ENCODE results near the gene CD1B. TPM values are rescaled to one million over a fixed set of nuclear protein-coding genes. Genes with fewer than 3 reads are reported as not detected.

Gene CD1B
- total RNA-seq, 5 donors from 2014 or later (not counting 1 experiment from before 2014, with no cell fraction given) = not detected

GRCh38 chr1:158330391-158331105 lies 783 bp downstream of the CD1B start:
- Mint-ChIP-seq H3K4me1 (peaks cover 13 to 21% (median 18%) of the 10 kb centered on the region in 3 donors), H3K27me3 (peaks cover 13 to 18% of the 10 kb centered on the region in 2 donors), H3K36me3 (no peaks in the 10 kb centered on the region), H3K9me3 (no peaks in the 10 kb centered on the region), H3K27ac (no peak overlapping the region), H3K4me3 (no peak overlapping the region)
- DNase-seq = no peak
- Histone ChIP-seq H3K27me3 (replicated peaks in 1 of 2; ENCODE audit: control insufficient read depth in 2 of 2, extremely low read depth in 1 of 2, insufficient read depth in 2 of 2, low read length in 1 of 2) (peaks cover 0 to 7% of the 10 kb centered on the region in 2 experiments), H3K36me3 (ENCODE audit: control insufficient read depth in 2 of 2, extremely low read depth in 1 of 2, insufficient read depth in 1 of 2, low read length in 1 of 2) (no peaks in the 10 kb centered on the region), H3K4me1 (ENCODE audit: control insufficient read depth in 1 of 2, extremely low read depth in 1 of 2, insufficient read depth in 2 of 2, low read length in 2 of 2) (peaks cover 0 to 17% of the 10 kb centered on the region in 2 experiments), H3K9me3 (no peaks in the 10 kb centered on the region), H3K4me3 (ENCODE audit: control insufficient read depth in 1 of 2, extremely low read depth in 1 of 2, low read length in 1 of 2) (no peak overlapping the region), H3K27ac (ENCODE audit: low read length) (no peak overlapping the region)
- CTCF ChIA-PET = interaction anchor here in 1 of 2 donors (1.5 kb wide), 1 partner anchor 127 kb away, joined by 11 read pairs; no protein-coding TSS in a partner anchor
- 56% methylated on average over 10 of the region's 11 CpGs for WGBS (ENCODE audit: insufficient coverage)
- POLR2A ChIA-PET = no interaction called here
- no peak for ATAC-seq (replicated peaks in 1 of 4)

DNA sequence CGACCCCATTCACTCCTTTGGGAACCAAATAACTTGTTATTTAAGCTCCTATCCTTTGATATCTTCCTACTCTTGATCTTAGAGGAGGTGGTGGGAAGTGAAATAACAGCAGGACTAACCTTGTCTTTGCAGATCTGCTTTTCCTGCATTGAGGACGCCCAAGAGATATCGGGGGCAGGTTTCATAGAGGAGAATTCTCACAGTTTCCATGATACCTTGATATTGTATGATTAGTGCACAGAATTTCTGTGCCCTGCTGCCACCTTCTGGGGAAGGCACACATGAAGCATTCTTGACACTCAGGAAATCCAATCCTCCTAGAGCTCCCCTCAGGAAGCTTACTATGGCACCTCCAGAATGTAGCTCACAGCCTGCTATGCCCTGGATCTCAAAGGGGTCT lies 1.6 kb downstream of the CD1B start:
- H3K27me3 Mint-ChIP-seq = peaks cover 13 to 17% of the 10 kb centered on the region in 2 donors
- H3K9me3 ChIP-seq = no peaks in the 10 kb centered on the region
- H3K4me3 ChIP-seq (ENCODE audit: control insufficient read depth in 1 of 2, extremely low read depth in 1 of 2, low read length in 1 of 2) = no peak overlapping the region
- CTCF ChIA-PET = interaction anchor here in 1 of 2 donors (1.5 kb wide), 1 partner anchor 126 kb away, joined by 11 read pairs; no protein-coding TSS in a partner anchor
- no peak overlapping the region for H3K27ac ChIP-seq (ENCODE audit: low read length)
- H3K4me3 Mint-ChIP-seq = no peak overlapping the region
- no peaks in the 10 kb centered on the region for H3K9me3 Mint-ChIP-seq
- WGBS (ENCODE audit: insufficient coverage) = no CpG with 5 or more reads among the region's 3 CpGs
- H3K27ac Mint-ChIP-seq = no peak overlapping the region
- no peaks in the 10 kb centered on the region for H3K36me3 ChIP-seq (ENCODE audit: control insufficient read depth in 2 of 2, extremely low read depth in 1 of 2, insufficient read depth in 1 of 2, low read length in 1 of 2)
- no peaks in the 10 kb centered on the region for H3K36me3 Mint-ChIP-seq
- peak in 4 of 35 experiments; percentile 2 to 32 (median 4) for DNase-seq
- ATAC-seq (replicated peaks in 1 of 4) = no peak
- peaks cover 0 to 17% of the 10 kb centered on the region in 2 experiments for H3K4me1 ChIP-seq (ENCODE audit: control insufficient read depth in 1 of 2, extremely low read depth in 1 of 2, insufficient read depth in 2 of 2, low read length in 2 of 2)
- H3K4me1 Mint-ChIP-seq = peaks cover 13 to 17% (median 15%) of the 10 kb centered on the region in 3 donors
- POLR2A ChIA-PET = no interaction called here
- peaks cover 0 to 7% of the 10 kb centered on the region in 2 experiments for H3K27me3 ChIP-seq (replicated peaks in 1 of 2; ENCODE audit: control insufficient read depth in 2 of 2, extremely low read depth in 1 of 2, insufficient read depth in 2 of 2, low read length in 1 of 2)

DNA sequence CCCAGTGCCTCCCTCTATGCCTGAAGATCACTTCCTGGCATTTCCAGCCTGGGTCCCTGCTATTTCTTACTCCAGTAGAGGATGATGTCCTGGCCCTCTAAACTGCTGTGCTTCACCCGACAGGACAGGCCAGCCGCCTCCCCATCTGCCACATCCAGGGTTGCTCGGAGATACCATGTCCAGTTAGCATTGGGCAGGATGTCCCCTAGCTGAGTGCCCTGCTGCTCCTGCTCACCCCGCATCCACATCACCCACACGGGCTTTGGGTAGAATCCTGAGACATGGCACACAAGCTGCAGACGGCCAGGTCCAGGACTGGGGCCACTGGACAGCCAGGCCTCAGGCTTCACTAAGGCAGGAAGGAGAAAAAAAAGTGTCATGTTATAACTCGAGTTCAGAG lies 2.0 kb downstream of the CD1B start:
- WGBS (ENCODE audit: insufficient coverage) = 83% methylated on average over 2 of the region's 7 CpGs
- H3K36me3 Mint-ChIP-seq = no peaks in the 10 kb centered on the region

GRCh38 chr1:158328426-158328825 lies 2.9 kb downstream of the CD1B start:
- Mint-ChIP-seq H3K4me3 (no peak overlapping the region), H3K36me3 (no peaks in the 10 kb centered on the region), H3K4me1 (peaks cover 3 to 4% (median 3%) of the 10 kb centered on the region in 3 donors), H3K27ac (no peak overlapping the region), H3K27me3 (peaks cover 15 to 18% of the 10 kb centered on the region in 2 donors), H3K9me3 (peaks cover 0 to 2% (median 2%) of the 10 kb centered on the region in 3 donors)
- Histone ChIP-seq H3K27ac (ENCODE audit: low read length) (no peak overlapping the region), H3K27me3 (replicated peaks in 1 of 2; ENCODE audit: control insufficient read depth in 2 of 2, extremely low read depth in 1 of 2, insufficient read depth in 2 of 2, low read length in 1 of 2) (peaks cover 0 to 10% of the 10 kb centered on the region in 2 experiments), H3K36me3 (ENCODE audit: control insufficient read depth in 2 of 2, extremely low read depth in 1 of 2, insufficient read depth in 1 of 2, low read length in 1 of 2) (no peaks in the 10 kb centered on the region), H3K4me3 (ENCODE audit: control insufficient read depth in 1 of 2, extremely low read depth in 1 of 2, low read length in 1 of 2) (no peak overlapping the region), H3K9me3 (no peaks in the 10 kb centered on the region), H3K4me1 (ENCODE audit: control insufficient read depth in 1 of 2, extremely low read depth in 1 of 2, insufficient read depth in 2 of 2, low read length in 2 of 2) (peaks cover 0 to 7% of the 10 kb centered on the region in 2 experiments)
- ATAC-seq (replicated peaks in 1 of 4) (no peak), DNase-seq (no peak)
- CTCF ChIA-PET = interaction anchor here in 1 of 2 donors (1.2 kb wide), 1 partner anchor 125 kb away, joined by 4 read pairs; no protein-coding TSS in a partner anchor
- no CpG with 5 or more reads among the region's 3 CpGs for WGBS (ENCODE audit: insufficient coverage)
- POLR2A ChIA-PET = no interaction called here

More for the DNA sequence above, 2.0 kb downstream of the CD1B start:
- ChIA-PET POLR2A (no interaction called here), CTCF (interaction anchor here in 1 of 2 donors (1.5 kb wide), 1 partner anchor 125 kb away, joined by 11 read pairs; no protein-coding TSS in a partner anchor)
- ATAC-seq (replicated peaks in 1 of 4) = no peak
- Histone ChIP-seq H3K27me3 (replicated peaks in 1 of 2; ENCODE audit: control insufficient read depth in 2 of 2, extremely low read depth in 1 of 2, insufficient read depth in 2 of 2, low read length in 1 of 2) (peaks cover 0 to 7% of the 10 kb centered on the region in 2 experiments), H3K4me1 (ENCODE audit: control insufficient read depth in 1 of 2, extremely low read depth in 1 of 2, insufficient read depth in 2 of 2, low read length in 2 of 2) (peaks cover 0 to 14% of the 10 kb centered on the region in 2 experiments), H3K36me3 (ENCODE audit: control insufficient read depth in 2 of 2, extremely low read depth in 1 of 2, insufficient read depth in 1 of 2, low read length in 1 of 2) (no peaks in the 10 kb centered on the region), H3K9me3 (no peaks in the 10 kb centered on the region), H3K27ac (ENCODE audit: low read length) (no peak overlapping the region), H3K4me3 (ENCODE audit: control insufficient read depth in 1 of 2, extremely low read depth in 1 of 2, low read length in 1 of 2) (no peak overlapping the region)
- Mint-ChIP-seq H3K4me1 (peaks cover 9 to 13% (median 11%) of the 10 kb centered on the region in 3 donors), H3K4me3 (no peak overlapping the region), H3K9me3 (no peaks in the 10 kb centered on the region), H3K27me3 (peaks cover 16% of the 10 kb centered on the region in 2 donors), H3K27ac (no peak overlapping the region)
- no peak for DNase-seq

DNA sequence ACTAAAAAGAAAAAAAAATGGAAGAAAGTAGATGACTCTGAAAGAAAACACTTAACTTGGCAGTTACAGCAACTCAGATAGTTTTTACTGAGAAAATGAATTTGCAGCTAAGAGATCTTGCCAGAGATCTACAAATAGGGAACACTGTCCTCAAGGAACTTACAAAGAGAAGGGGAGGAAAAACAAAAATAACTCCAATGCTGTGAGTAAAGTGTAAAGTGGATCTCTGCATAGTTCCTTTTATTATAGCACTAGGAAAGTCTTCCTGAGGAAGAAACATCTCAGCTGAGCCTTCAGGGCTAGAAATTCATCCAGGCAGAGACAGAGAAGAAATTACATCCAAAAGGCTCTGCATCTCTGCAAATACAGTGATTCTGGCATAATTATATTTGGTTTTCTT lies 3.9 kb downstream of the CD1B start:
- Mint-ChIP-seq H3K27ac (no peak overlapping the region), H3K27me3 (peaks cover 12 to 18% of the 10 kb centered on the region in 2 donors), H3K4me3 (no peak overlapping the region), H3K4me1 (no peaks in the 10 kb centered on the region), H3K36me3 (no peaks in the 10 kb centered on the region), H3K9me3 (peaks cover 0 to 9% (median 8%) of the 10 kb centered on the region in 3 donors)
- Histone ChIP-seq H3K27ac (ENCODE audit: low read length) (no peak overlapping the region), H3K4me1 (ENCODE audit: control insufficient read depth in 1 of 2, extremely low read depth in 1 of 2, insufficient read depth in 2 of 2, low read length in 2 of 2) (peaks cover 0 to 4% of the 10 kb centered on the region in 2 experiments), H3K4me3 (ENCODE audit: control insufficient read depth in 1 of 2, extremely low read depth in 1 of 2, low read length in 1 of 2) (no peak overlapping the region), H3K36me3 (ENCODE audit: control insufficient read depth in 2 of 2, extremely low read depth in 1 of 2, insufficient read depth in 1 of 2, low read length in 1 of 2) (no peaks in the 10 kb centered on the region), H3K27me3 (replicated peaks in 1 of 2; ENCODE audit: control insufficient read depth in 2 of 2, extremely low read depth in 1 of 2, insufficient read depth in 2 of 2, low read length in 1 of 2) (peaks cover 0 to 10% of the 10 kb centered on the region in 2 experiments), H3K9me3 (no peaks in the 10 kb centered on the region)
- CTCF ChIA-PET = interaction anchor here in 1 of 2 donors (1.2 kb wide), 1 partner anchor 124 kb away, joined by 4 read pairs; no protein-coding TSS in a partner anchor
- ATAC-seq (replicated peaks in 1 of 4) = no peak
- POLR2A ChIA-PET = no interaction called here
- no peak for DNase-seq

DNA sequence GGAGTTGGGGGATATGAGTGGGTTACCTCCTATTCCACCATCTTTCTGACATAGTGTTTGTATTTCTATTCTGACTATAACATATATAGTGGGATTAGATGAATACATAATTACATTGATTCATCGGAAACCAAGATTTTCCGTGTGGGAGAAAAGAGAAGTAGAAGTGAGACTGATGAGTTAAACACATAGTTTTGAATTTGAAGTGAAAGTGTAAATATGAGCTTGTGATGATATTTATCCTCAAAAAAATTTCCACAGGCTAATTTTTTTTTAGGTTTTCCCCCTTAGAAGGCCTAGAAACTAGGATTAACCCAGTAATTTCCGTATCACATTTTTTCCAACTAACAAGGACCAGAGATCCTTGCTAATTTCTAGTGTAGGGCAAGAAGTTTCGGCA lies 6.9 kb downstream of the CD1B start:
- H3K4me3 Mint-ChIP-seq = no peak overlapping the region
- peaks cover 0 to 9% (median 8%) of the 10 kb centered on the region in 3 donors for H3K9me3 Mint-ChIP-seq
- Histone ChIP-seq H3K27me3 (replicated peaks in 1 of 2; ENCODE audit: control insufficient read depth in 2 of 2, extremely low read depth in 1 of 2, insufficient read depth in 2 of 2, low read length in 1 of 2) (peaks cover 0 to 7% of the 10 kb centered on the region in 2 experiments), H3K4me3 (ENCODE audit: control insufficient read depth in 1 of 2, extremely low read depth in 1 of 2, low read length in 1 of 2) (no peak overlapping the region), H3K27ac (ENCODE audit: low read length) (no peak overlapping the region), H3K9me3 (no peaks in the 10 kb centered on the region), H3K36me3 (ENCODE audit: control insufficient read depth in 2 of 2, extremely low read depth in 1 of 2, insufficient read depth in 1 of 2, low read length in 1 of 2) (no peaks in the 10 kb centered on the region), H3K4me1 (ENCODE audit: control insufficient read depth in 1 of 2, extremely low read depth in 1 of 2, insufficient read depth in 2 of 2, low read length in 2 of 2) (no peaks in the 10 kb centered on the region)
- ChIA-PET POLR2A (no interaction called here), CTCF (no interaction called here)
- H3K4me1 Mint-ChIP-seq = peaks cover 0 to 1% (median 0%) of the 10 kb centered on the region in 3 donors
- ATAC-seq (replicated peaks in 1 of 4) = no peak
- peaks cover 18 to 21% of the 10 kb centered on the region in 2 donors for H3K27me3 Mint-ChIP-seq
- no peak overlapping the region for H3K27ac Mint-ChIP-seq
- DNase-seq = no peak
- no CpG with 5 or more reads among the region's 4 CpGs for WGBS (ENCODE audit: insufficient coverage)
- H3K36me3 Mint-ChIP-seq = no peaks in the 10 kb centered on the region

Measured in T-cell (primary cell).